MM.1S (cell line): ENCODE data around the gene GJD2.

Experiments used
- DNase-seq: peaks from one replicate; pipeline ENCODE4 v3.0.0-alpha.2; 2015
- H2AFZ ChIP-seq: fragments of 300-600 bp; sonication (generic); 2 replicates; pipeline ENCODE4 v1.6.0; 2016; ENCODE audit warnings: antibody characterized with exemption, low read length
- H3F3A ChIP-seq: fragments of 300-600 bp; sonication (generic); 2 replicates; pipeline ENCODE4 v1.6.1; 2016; ENCODE audit warnings: mild to moderate bottlenecking, antibody characterized with exemption, low read length, moderate library complexity, mixed read lengths; ENCODE audit not compliant: insufficient read depth
- H3K27ac ChIP-seq: fragments of 300-600 bp; sonication (generic); 2 replicates; pipeline ENCODE4 v1.5.1; 2016; ENCODE audit warnings: mild to moderate bottlenecking, low read length
- H3K27me3 ChIP-seq: fragments of 300-600 bp; sonication (generic); replicated peaks from 2 replicates; pipeline ENCODE4 v1.6.0; 2016; ENCODE audit warnings: low read length; ENCODE audit not compliant: insufficient read depth
- H3K36me3 ChIP-seq: fragments of 300-600 bp; sonication (generic); replicated peaks from 2 replicates; pipeline ENCODE4 v1.6.1; 2016; ENCODE audit warnings: mild to moderate bottlenecking, low read length, mixed read lengths; ENCODE audit not compliant: insufficient read depth
- H3K4me1 ChIP-seq: fragments of 300-600 bp; sonication (generic); 2 replicates; pipeline ENCODE4 v1.6.1; 2016; ENCODE audit warnings: low read length, mixed read lengths
- H3K4me2 ChIP-seq: fragments of 300-600 bp; sonication (generic); 2 replicates; pipeline ENCODE4 v1.6.0; 2016; ENCODE audit warnings: low read depth, low read length
- H3K4me3 ChIP-seq: fragments of 300-600 bp; sonication (generic); 2 replicates; pipeline ENCODE4 v1.5.1; 2016; ENCODE audit warnings: low read length, mixed read lengths
- H3K79me2 ChIP-seq: fragments of 300-600 bp; sonication (generic); 2 replicates; pipeline ENCODE4 v1.6.1; 2016; ENCODE audit warnings: mixed run types, low read length, mixed read lengths
- H3K9ac ChIP-seq: fragments of 300-600 bp; sonication (generic); 2 replicates; pipeline ENCODE4 v1.6.1; 2016; ENCODE audit warnings: low read length, mixed read lengths
- H3K9me2 ChIP-seq: fragments of 300-600 bp; sonication (generic); replicated peaks from 2 replicates; pipeline ENCODE4 v1.6.1; 2016; ENCODE audit warnings: mild to moderate bottlenecking, low read length, mixed read lengths; ENCODE audit not compliant: insufficient read depth
- H3K9me3 ChIP-seq: fragments of 300-600 bp; sonication (generic); replicated peaks from 2 replicates; pipeline ENCODE4 v1.6.1; 2016; ENCODE audit warnings: mild to moderate bottlenecking, low read length, mixed read lengths; ENCODE audit not compliant: insufficient read depth
- H4K20me1 ChIP-seq: fragments of 300-600 bp; sonication (generic); 2 replicates; pipeline ENCODE4 v1.6.1; 2016; ENCODE audit warnings: mild to moderate bottlenecking, low read length, moderate library complexity, mixed read lengths; ENCODE audit not compliant: insufficient read depth
- EZH2 ChIP-seq: fragments of 300-600 bp; sonication (generic); optimal IDR thresholded peaks from 2 replicates; pipeline ENCODE3; 2017; ENCODE audit warnings: low read depth, mild to moderate bottlenecking, antibody characterized with exemption, low read length, mixed read lengths
- EZH2phosphoT487 ChIP-seq: fragments of 300-600 bp; sonication (generic); IDR thresholded peaks from 2 replicates; pipeline ENCODE4 v1.6.1; 2018; ENCODE audit warnings: antibody characterized with exemption, low read length
- TF ChIP-seq, protein P1 (sequence below): fragments of 300-600 bp; sonication (generic); IDR thresholded peaks from 2 replicates; pipeline ENCODE4 v1.5.1; 2016; ENCODE audit warnings: antibody characterized with exemption, low read length, mixed read lengths

GJD2 gene

DNA sequence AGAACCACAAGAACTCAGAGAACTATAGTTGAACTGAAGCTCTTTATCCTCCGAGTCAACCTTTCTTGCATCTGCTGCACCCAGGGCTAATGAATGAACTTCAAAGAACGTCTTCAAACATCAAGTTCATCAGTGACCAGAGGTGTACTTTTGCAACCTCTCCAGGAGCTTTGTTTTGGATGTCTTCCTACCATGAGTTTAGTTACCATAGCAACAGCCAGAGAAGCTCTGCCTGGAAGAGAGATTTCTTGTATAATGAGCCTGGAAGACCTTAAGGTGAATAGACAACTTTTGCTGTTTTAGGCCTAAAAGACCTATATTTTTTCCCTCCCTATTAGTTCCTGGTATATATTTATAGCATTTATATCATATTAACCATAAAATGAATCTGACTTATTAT lies 31.4 kb upstream of the GJD2 start:
- Histone ChIP-seq H3K27me3 (no peaks in the 10 kb centered on the region), H3K9ac (no peak overlapping the region), H3F3A (no peaks in the 10 kb centered on the region), H3K79me2 (no peaks in the 10 kb centered on the region), H3K4me3 (no peak overlapping the region), H3K9me2 (no peaks in the 10 kb centered on the region), H3K36me3 (no peaks in the 10 kb centered on the region), H3K9me3 (no peaks in the 10 kb centered on the region), H4K20me1 (no peaks in the 10 kb centered on the region), H2AFZ (no peak overlapping the region), H3K4me2 (no peak overlapping the region), H3K4me1 (no peaks in the 10 kb centered on the region), H3K27ac (no peak overlapping the region)
- TF ChIP-seq EZH2phosphoT487 (no peak), EZH2 (no peak)
- TF ChIP-seq, protein P1, sequence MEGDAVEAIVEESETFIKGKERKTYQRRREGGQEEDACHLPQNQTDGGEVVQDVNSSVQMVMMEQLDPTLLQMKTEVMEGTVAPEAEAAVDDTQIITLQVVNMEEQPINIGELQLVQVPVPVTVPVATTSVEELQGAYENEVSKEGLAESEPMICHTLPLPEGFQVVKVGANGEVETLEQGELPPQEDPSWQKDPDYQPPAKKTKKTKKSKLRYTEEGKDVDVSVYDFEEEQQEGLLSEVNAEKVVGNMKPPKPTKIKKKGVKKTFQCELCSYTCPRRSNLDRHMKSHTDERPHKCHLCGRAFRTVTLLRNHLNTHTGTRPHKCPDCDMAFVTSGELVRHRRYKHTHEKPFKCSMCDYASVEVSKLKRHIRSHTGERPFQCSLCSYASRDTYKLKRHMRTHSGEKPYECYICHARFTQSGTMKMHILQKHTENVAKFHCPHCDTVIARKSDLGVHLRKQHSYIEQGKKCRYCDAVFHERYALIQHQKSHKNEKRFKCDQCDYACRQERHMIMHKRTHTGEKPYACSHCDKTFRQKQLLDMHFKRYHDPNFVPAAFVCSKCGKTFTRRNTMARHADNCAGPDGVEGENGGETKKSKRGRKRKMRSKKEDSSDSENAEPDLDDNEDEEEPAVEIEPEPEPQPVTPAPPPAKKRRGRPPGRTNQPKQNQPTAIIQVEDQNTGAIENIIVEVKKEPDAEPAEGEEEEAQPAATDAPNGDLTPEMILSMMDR = no peak
- no peak for DNase-seq

DNA sequence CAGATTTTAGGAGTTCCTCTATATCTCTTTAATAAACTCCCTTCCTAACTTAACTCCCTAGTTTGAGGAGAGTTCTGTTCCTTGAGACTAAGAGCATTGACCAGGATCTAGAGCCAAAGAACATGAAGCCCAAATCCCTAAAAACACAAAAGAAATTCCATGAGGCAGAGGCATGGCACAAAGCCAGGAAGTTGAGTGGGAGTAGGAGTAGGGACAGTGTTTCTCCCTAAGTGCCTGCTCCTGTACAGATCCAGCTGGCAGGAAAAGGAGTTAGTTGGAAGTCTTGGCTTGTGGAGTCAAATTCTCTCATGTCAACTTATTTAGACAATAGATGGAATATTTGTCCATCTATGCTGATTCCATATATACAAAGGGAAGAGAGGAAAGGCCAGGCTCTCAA lies 29.2 kb upstream of the GJD2 start:
- no peak for DNase-seq
- TF ChIP-seq EZH2 = no peak
- no peak for TF ChIP-seq EZH2phosphoT487
- TF ChIP-seq, protein P1 = no peak
- no peaks in the 10 kb centered on the region for H3K27me3 ChIP-seq
- no peaks in the 10 kb centered on the region for H3K79me2 ChIP-seq
- H3K36me3 ChIP-seq = no peaks in the 10 kb centered on the region
- H3K9me3 ChIP-seq = no peaks in the 10 kb centered on the region
- no peak overlapping the region for H2AFZ ChIP-seq
- no peaks in the 10 kb centered on the region for H3F3A ChIP-seq
- H3K4me3 ChIP-seq = no peak overlapping the region
- H3K27ac ChIP-seq = no peak overlapping the region
- H3K9me2 ChIP-seq = no peaks in the 10 kb centered on the region
- no peaks in the 10 kb centered on the region for H4K20me1 ChIP-seq
- H3K4me1 ChIP-seq = no peaks in the 10 kb centered on the region
- no peak overlapping the region for H3K9ac ChIP-seq
- H3K4me2 ChIP-seq = no peak overlapping the region

DNA sequence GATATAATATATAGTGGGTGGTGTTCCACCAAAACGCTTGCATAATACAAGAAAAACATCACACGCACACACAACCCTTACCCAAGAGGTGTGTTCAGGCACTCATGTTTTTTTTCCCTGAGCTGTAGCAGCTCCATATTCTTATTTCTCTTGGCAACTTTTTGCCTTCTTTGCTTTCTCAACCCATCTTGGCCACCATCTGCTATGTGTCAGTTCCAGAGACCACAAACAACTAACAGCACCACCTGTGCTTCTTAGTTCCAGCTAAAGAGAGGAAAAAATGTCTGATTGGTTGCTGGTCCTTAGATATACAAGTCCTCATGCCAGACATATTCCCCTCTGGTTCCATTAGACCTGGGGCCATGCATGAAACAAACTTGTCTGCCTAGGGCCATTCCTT lies 28.6 kb upstream of the GJD2 start:
- H3K27ac ChIP-seq = no peak overlapping the region
- H2AFZ ChIP-seq = no peak overlapping the region
- no peaks in the 10 kb centered on the region for H3K4me1 ChIP-seq
- no peaks in the 10 kb centered on the region for H3K27me3 ChIP-seq
- H3K4me2 ChIP-seq = no peak overlapping the region
- no peaks in the 10 kb centered on the region for H3K36me3 ChIP-seq
- TF ChIP-seq, protein P1 = no peak
- TF ChIP-seq EZH2phosphoT487 (no peak), EZH2 (no peak)
- H3F3A ChIP-seq = no peaks in the 10 kb centered on the region
- no peak overlapping the region for H3K9ac ChIP-seq
- H3K9me2 ChIP-seq = no peaks in the 10 kb centered on the region
- no peak for DNase-seq
- H3K9me3 ChIP-seq = no peaks in the 10 kb centered on the region
- H4K20me1 ChIP-seq = no peaks in the 10 kb centered on the region
- no peak overlapping the region for H3K4me3 ChIP-seq
- no peaks in the 10 kb centered on the region for H3K79me2 ChIP-seq
